ENCODE results near the gene GNAZ.

GNAZ gene

DNA sequence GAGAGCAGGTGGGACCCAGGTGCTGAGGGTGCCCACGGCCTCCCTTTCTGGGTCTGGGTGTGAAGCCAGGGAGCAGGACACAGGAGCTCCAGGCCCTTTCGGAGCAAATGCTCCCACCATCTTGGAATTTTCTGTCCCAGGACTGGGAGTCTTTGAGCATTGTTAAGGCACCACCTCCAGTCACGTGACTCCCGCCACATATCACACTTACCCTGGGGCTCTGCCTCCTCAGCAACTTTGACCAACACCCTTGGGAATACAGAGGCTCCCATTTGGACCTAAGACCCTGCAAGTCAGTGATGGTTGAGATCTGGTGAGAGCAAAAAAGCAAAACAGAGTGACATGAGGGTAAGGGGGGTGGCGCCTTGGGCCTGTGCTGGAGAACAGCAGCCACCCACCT is 35.6 kb downstream of the GNAZ start:
- no peak for DNase-seq (ENCODE audit: low read depth in 4 of 4, low spot score in 1 of 4)

- no peak for DNase-seq (ENCODE audit: low read depth in 4 of 4, low spot score in 1 of 4)
These were observed 36.0 kb downstream of the GNAZ start for GRCh38 chr22:23106344-23106743.

DNA sequence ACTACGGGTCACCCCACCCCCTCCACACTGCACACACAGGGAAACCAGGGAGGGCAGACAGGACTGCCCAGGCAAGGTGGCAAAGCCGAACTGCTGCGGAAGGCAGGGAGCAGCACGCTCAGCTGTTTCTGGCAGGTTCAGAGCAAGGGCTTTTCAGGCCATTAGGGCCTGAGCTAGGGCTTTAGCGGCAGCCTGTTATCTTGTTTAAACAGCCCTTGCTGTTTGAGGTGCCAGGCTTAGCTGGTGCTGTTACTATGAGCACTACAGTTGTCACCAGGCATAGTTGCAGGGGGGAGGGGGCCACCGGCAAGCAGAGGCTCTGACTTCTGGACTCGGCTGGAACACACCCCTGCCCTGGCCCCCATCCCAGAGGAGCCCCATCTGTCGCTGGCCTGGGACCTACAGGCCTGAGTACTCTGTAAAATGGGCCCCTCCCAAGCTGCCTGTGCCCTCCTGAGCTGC is 36.6 kb downstream of the GNAZ start:
- no peak for DNase-seq (ENCODE audit: low read depth in 4 of 4, low spot score in 1 of 4)

DNA sequence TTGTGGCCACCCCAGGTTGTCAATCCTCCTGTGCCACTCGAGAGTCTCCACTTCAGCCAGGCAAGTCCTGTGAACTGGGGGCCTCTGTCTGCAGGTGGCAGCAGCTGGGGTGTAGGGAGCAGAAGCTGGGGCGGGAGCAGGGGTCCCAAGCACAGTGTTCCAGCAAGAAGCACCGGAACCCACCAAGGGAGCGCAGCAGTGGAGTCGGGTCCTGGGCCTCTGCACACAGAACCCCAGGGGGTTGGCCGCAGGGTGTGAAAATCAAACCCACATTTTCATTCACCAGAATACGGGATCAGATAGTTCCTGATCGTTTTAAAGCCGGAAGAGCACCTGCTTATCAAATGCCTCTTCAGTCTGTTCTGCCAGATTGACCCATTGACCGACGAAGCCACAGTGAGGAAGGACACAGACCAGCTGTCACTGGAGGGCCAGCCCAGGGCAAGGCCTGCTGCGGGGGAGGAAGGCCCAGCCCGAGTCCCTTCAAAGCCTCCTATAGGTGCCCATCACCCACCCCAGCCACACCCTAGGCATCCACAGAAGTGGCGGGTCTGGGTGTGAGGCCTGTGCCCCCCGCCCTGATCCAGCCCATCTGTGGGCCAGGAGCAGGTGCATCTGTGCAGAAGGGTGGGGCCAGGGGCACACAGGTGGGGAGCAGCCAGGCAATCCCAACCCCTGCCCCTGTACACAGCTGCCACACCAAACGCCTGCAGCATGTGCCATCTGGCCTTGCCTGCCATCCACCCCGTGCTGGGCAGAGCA is 37.3 kb downstream of the GNAZ start:
- no peak for DNase-seq (ENCODE audit: low read depth in 4 of 4, low spot score in 1 of 4)

- no peak for DNase-seq (ENCODE audit: low read depth in 4 of 4, low spot score in 1 of 4)
These were observed 38.1 kb downstream of the GNAZ start for GRCh38 chr22:23108249-23109078.

DNA sequence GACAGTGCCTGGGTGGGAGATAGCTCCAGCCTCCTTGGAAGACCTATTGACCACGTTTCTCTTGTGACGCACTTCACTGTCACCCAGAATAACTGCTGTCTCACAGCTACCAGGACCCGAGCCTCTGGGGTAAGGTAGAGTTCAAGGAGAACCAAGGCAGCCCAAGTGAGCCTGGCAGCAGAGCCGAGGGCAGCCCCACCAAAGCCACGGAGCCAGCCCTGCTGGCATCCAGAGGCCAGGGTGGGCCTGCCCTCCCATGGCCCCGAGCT is 38.7 kb downstream of the GNAZ start:
- no peak for DNase-seq (ENCODE audit: low read depth in 4 of 4, low spot score in 1 of 4)

DNA sequence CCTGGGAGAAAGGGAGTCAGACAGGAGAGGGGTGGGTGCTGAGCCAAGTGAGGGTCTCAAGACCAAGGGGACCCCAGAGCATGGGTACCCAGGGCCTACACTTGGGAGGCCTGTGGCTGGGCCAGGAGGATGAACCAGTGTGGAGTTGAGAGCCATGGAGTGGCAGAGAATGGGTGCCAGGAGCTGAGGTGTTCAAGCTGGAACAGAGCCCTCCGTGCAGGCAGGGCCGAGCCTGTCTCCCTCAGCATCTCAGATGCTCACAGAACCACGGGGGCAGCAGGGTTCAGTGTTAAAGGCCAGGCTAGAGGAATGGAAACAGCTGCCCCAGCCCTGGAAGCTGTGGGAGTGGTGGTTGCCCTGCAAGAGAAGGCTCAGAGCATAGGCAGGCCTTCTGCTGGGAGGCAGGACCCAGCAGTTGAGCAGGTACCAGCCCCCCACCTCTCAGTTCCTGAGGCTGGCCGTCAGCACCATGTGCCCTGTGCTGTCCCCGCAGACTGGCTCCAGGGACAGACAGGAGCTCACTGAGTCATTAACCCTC is 39.2 kb downstream of the GNAZ start:
- DNase-seq (ENCODE audit: low read depth in 4 of 4, low spot score in 1 of 4) = no peak

GRCh38 chr22:23110190-23110921 is 40.0 kb downstream of the GNAZ start:
- no peak for DNase-seq (ENCODE audit: low read depth in 4 of 4, low spot score in 1 of 4)

- no peak for DNase-seq (ENCODE audit: low read depth in 4 of 4, low spot score in 1 of 4)
These were observed 40.7 kb downstream of the GNAZ start for GRCh38 chr22:23110922-23111527.

- no peak for DNase-seq (ENCODE audit: low read depth in 4 of 4, low spot score in 1 of 4)
These were observed 42.2 kb downstream of the GNAZ start for GRCh38 chr22:23112472-23113012.

DNA sequence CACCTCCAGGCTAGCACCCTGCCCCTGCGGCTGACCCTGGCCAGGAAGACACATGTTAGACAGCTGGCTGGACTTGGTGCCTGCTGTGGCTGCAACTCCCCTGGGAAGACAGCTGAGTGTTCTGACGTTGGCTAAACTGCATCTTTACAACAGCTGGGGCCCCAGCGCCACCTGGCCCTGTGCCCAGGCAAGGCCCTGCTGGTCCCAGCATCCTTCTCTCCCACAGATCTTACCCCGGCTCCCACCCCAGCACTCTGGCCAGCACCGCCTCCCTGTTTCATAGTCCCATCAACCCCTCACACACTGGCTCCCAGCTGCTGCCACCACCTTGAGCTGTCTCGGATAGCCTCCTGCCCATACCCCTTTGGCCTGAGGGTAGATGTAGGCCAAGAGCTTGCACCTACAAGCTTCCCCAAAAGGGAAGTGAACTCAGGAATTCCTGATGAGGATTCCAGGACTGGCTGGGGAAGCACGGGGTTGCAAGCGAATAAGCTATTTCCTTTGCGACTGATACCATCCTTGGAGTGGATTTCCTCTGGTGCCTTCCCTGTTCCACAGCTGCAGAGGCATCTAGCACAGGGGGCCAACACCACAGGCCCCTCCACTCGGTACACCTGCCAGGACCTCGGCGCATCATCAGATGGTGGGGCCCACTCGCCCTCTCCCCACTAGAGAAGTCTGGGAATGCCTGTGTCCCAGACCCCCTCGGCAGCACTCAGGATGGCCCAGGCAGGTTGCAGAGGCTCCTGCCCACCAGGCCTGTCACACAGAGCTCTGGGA is 42.9 kb downstream of the GNAZ start:
- DNase-seq (ENCODE audit: low read depth in 4 of 4, low spot score in 1 of 4) = no peak

DNA sequence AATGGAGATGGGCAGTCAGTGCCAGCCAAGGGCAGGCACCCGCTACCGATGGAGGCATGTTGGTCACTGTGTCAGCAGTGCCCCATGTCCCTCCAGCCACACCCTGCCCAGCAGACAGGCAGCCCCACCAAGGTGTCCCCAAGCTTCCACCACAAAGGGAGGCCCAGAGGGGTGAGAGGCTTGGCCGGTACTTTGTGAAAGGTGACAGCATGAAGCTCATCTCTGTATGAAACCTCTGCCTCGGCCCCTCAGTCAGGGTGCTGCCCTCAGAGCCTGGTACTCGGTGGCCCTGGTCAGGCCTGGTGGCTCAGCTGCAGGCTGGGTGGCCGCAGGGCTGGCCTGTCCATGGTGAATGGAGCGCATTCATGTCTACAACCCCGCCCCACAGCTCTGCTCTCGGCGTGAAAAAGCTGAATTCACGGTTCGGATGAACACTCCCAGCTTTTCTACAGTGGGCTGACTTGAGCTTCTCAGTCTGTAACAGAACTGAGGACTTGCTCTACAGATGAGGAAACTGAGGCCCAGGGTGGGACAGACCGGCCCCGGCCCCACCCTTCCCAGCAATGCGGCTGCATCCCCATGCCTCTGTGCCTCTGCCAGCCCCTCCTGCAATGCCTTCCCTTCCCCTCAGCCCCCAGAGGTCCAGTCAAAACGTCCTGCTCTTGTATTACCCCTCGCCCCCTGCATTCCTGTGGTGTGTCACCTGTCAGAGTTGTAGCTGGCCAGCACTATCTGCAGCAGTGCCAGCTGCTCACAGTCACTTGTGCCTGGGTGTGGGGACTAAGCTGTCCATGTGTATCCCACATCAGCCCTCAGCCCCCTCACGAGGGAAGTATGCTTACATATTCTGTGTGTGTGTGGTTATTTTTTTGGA is 43.8 kb downstream of the GNAZ start:
- no peak for DNase-seq (ENCODE audit: low read depth in 4 of 4, low spot score in 1 of 4)

DNA sequence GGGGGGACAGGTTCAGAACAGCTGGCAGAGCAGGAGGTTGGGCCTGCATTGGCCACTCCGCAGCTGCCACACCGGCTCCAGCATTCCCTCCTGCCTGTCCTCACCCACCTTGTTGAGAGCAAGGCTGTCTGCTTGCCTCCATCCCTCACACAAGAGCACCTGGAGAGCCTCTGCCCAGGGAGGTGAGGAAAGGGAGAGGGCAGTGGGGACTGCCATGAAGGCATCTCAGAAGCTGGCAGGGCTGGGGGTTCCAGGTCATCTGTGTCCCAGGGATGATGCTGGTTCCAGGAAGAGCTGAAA is 44.4 kb downstream of the GNAZ start:
- no peak for DNase-seq (ENCODE audit: low read depth in 4 of 4, low spot score in 1 of 4)

- DNase-seq (ENCODE audit: low read depth in 4 of 4, low spot score in 1 of 4) = no peak
These were observed 45.0 kb downstream of the GNAZ start for GRCh38 chr22:23115369-23115768.

DNA sequence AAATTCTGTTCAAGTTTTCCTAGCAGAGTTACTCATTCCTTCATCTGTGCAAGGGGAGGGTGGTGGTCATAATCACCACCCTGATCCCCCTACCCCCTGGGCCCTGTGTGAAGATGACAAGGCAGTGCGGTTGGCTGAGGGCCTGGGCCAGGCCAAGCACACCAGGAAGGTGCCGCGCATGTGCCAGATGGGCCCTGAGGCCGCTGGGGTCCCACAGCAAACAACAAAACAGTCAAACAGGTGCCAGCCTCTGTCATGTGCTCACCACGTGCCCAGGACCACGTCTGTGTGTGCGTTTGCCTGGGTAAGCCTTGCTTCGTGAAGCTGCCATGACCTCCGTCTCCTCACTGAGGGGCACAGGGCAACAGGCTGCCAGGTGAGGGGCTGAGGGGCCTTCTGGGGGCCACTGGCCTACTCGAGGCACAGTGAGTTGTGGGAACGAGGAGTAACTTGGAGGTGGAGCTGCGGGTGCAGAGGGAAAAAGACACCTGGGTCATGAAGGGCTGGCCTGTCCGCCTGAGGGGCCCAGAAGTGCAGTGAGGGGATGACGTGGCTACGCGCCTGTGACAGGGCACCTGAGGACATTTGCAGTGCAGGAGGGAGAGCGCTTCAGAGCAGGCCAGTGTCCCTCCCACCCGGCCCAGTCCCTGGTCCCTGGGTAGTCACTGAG is 45.6 kb downstream of the GNAZ start:
- DNase-seq (ENCODE audit: low read depth in 4 of 4, low spot score in 1 of 4) = no peak

- DNase-seq (ENCODE audit: low read depth in 4 of 4, low spot score in 1 of 4) = no peak
These were observed 46.4 kb downstream of the GNAZ start for GRCh38 chr22:23116506-23117263.

DNA sequence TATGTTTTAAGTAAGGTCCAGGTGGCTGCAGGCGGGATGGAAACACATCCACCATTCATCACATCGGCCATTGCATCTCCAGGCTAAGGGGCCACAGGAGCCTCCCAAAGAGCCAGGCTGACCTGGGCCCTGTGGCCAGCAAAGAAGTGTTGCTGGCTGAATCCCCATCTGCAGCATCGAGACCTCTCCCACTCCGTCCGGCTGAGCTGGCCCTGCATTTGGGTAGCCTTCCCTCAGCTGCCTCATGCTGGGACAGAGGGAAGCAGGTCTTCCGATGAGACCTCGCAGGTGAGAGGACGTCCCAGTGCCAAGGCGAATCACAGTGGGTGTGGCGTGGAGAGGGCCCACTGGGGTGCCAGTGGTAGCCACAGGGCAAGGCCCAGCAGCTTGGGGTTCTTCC is 47.0 kb downstream of the GNAZ start:
- no peak for DNase-seq (ENCODE audit: low read depth in 4 of 4, low spot score in 1 of 4)

All from stimulated activated CD4-positive, alpha-beta T cell treated with anti-CD3 and anti-CD28 coated beads, Interleukin-1b, Interleukin-23, amount 100 ng/mL, for 24 hours (primary cell).